Measurements from ENCODE around the gene PRDM12.

PRDM12 gene

GRCh38 chr9:130636648-130637020 lies 27.8 kb upstream of the PRDM12 start:
- no peak for DNase-seq

- no peak for DNase-seq
Measured at GRCh38 chr9:130638284-130639123, 25.9 kb upstream of the PRDM12 start.

- DNase-seq: no peak
Measured at GRCh38 chr9:130639124-130639765, 25.1 kb upstream of the PRDM12 start.

- no peak for DNase-seq
Measured at GRCh38 chr9:130639866-130640555, 24.4 kb upstream of the PRDM12 start.

GRCh38 chr9:130640681-130641080 lies 23.7 kb upstream of the PRDM12 start:
- DNase-seq: no peak

- DNase-seq: no peak
Measured at GRCh38 chr9:130642926-130643325, 21.5 kb upstream of the PRDM12 start.

GRCh38 chr9:130651221-130651620 lies 13.2 kb upstream of the PRDM12 start:
- no peak for DNase-seq

- DNase-seq: no peak
Measured at GRCh38 chr9:130651752-130652151, 12.6 kb upstream of the PRDM12 start.

GRCh38 chr9:130654879-130655278 lies 9.5 kb upstream of the PRDM12 start:
- DNase-seq: no peak

GRCh38 chr9:130658893-130659698 lies 5.3 kb upstream of the PRDM12 start:
- no peak for DNase-seq

GRCh38 chr9:130659699-130660248 lies 4.6 kb upstream of the PRDM12 start:
- no peak for DNase-seq

GRCh38 chr9:130660326-130660682 lies 4.1 kb upstream of the PRDM12 start:
- DNase-seq: no peak

- no peak for DNase-seq
Measured at GRCh38 chr9:130660683-130661450, 3.5 kb upstream of the PRDM12 start.

GRCh38 chr9:130661451-130662098 lies 2.8 kb upstream of the PRDM12 start:
- no peak for DNase-seq

GRCh38 chr9:130662099-130662969 lies 2.1 kb upstream of the PRDM12 start:
- DNase-seq: no peak

- no peak for DNase-seq
Measured at GRCh38 chr9:130662970-130663257, 1.5 kb upstream of the PRDM12 start.

- DNase-seq: no peak
Measured at GRCh38 chr9:130663258-130663976, 977 bp upstream of the PRDM12 start.

- no peak for DNase-seq
Measured at GRCh38 chr9:130663977-130664250, 480 bp upstream of the PRDM12 start.

GRCh38 chr9:130665029-130665430 lies 636 bp downstream of the PRDM12 start:
- no peak for DNase-seq
